HEK293 (cell line): ENCODE measurements around the gene SARS1.

Experiments
- CTCF ChIA-PET: fragments of 350-600 bp; formaldehyde crosslinking; extraction: SDS; loops from one replicate; lab custom pipeline; 2021; ENCODE audit warnings: antibody characterized with exemption; lab: Yijun Ruan, JAX
- POLR2A ChIA-PET: fragments of 300-600 bp; formaldehyde crosslinking; extraction: SDS; loops from one replicate; lab custom pipeline; 2020; ENCODE audit warnings: antibody characterized with exemption, inconsistent platforms; lab: Yijun Ruan, JAX
- H3K27ac ChIP-seq: fragments of 200-500 bp; sonication (Bioruptor generic); 2 replicates; pipeline ENCODE4 v1.5.1; 2014; ENCODE audit warnings: low read depth, low read length, control low read depth, inconsistent platforms; ENCODE audit errors: extremely low read depth
- H3K36me3 ChIP-seq, 2 experiments: fragments of 200-500 bp in 1 of 2; sonication (Bioruptor generic) in 1 of 2; 1 replicate in 1 of 2; 2 replicates in 1 of 2; pipeline ENCODE4 v1.5.1; 2014 to 2017; ENCODE audit warnings: inconsistent platforms in 2 of 2, low read length in 2 of 2; ENCODE audit not compliant: control insufficient read depth in 2 of 2, insufficient read depth in 1 of 2
- H3K4me1 ChIP-seq: fragments of 200-500 bp; sonication (Bioruptor generic); 2 replicates; pipeline ENCODE4 v1.5.1; 2014; ENCODE audit warnings: mild to moderate bottlenecking, low read length, inconsistent platforms; ENCODE audit not compliant: control insufficient read depth, insufficient read depth
- H3K4me3 ChIP-seq: 2 replicates; pipeline ENCODE4 v1.5.1; 2011; ENCODE audit warnings: low read depth, mild to moderate bottlenecking, control low read depth, low read length, moderate library complexity
- H3K9me3 ChIP-seq: fragments of 200-500 bp; sonication (Bioruptor generic); 2 replicates; pipeline ENCODE4 v1.5.1; 2014; ENCODE audit warnings: low read depth, low read length, inconsistent platforms; ENCODE audit not compliant: control insufficient read depth, insufficient read depth
- EGR2 ChIP-seq: fragments of 450-650 bp; formaldehyde crosslinking; IDR thresholded peaks from 2 replicates; pipeline ENCODE4 v1.5.1; 2016; ENCODE audit warnings: low read depth, missing biosample characterization, missing genetic modification characterization
- GLIS1 ChIP-seq: fragments of 450-650 bp; formaldehyde crosslinking; IDR thresholded peaks from 2 replicates; pipeline ENCODE4 v1.5.1; 2016; ENCODE audit warnings: missing biosample characterization, missing genetic modification characterization
- KLF10 ChIP-seq: fragments of 450-650 bp; IDR thresholded peaks from 2 replicates; pipeline ENCODE4 v1.5.1; 2018; ENCODE audit warnings: missing biosample characterization, mild to moderate bottlenecking, missing genetic modification characterization
- MZF1 ChIP-seq: fragments of 450-650 bp; formaldehyde crosslinking; IDR thresholded peaks from 2 replicates; pipeline ENCODE4 v1.5.1; 2017; ENCODE audit warnings: missing biosample characterization, missing genetic modification characterization, borderline replicate concordance
- PRDM2 ChIP-seq: fragments of 450-650 bp; formaldehyde crosslinking; IDR thresholded peaks from 2 replicates; pipeline ENCODE4 v1.5.1; 2016; ENCODE audit warnings: missing biosample characterization, missing genetic modification characterization, borderline replicate concordance
- SALL2 ChIP-seq: fragments of 450-650 bp; formaldehyde crosslinking; IDR thresholded peaks from 2 replicates; pipeline ENCODE4 v1.5.0; 2017; ENCODE audit warnings: missing biosample characterization, mild to moderate bottlenecking, missing genetic modification characterization, borderline replicate concordance
- SCRT2 ChIP-seq: fragments of 450-650 bp; formaldehyde crosslinking; IDR thresholded peaks from 2 replicates; pipeline ENCODE4 v1.5.1; 2016; ENCODE audit warnings: missing biosample characterization, missing genetic modification characterization
- SP2 ChIP-seq: fragments of 450-650 bp; formaldehyde crosslinking; IDR thresholded peaks from 2 replicates; pipeline ENCODE4 v1.5.1; 2016; ENCODE audit warnings: missing biosample characterization, missing genetic modification characterization
- SP3 ChIP-seq: fragments of 450-650 bp; formaldehyde crosslinking; IDR thresholded peaks from 2 replicates; pipeline ENCODE4 v1.5.1; 2016; ENCODE audit warnings: missing biosample characterization, missing genetic modification characterization
- ZFHX2 ChIP-seq: fragments of 450-650 bp; formaldehyde crosslinking; conservative IDR thresholded peaks from 2 replicates; pipeline ENCODE4 v1.5.1; 2016; ENCODE audit warnings: missing biosample characterization, missing genetic modification characterization
- ZNF146 ChIP-seq: fragments of 450-650 bp; formaldehyde crosslinking; IDR thresholded peaks from 2 replicates; pipeline ENCODE4 v1.5.1; 2016; ENCODE audit warnings: missing biosample characterization, missing genetic modification characterization
- ZNF175 ChIP-seq: fragments of 450-650 bp; formaldehyde crosslinking; IDR thresholded peaks from 2 replicates; pipeline ENCODE4 v1.5.1; 2016; ENCODE audit warnings: missing biosample characterization, missing genetic modification characterization
- ZNF335 ChIP-seq: fragments of 450-650 bp; formaldehyde crosslinking; conservative IDR thresholded peaks from 2 replicates; pipeline ENCODE4 v1.5.1; 2016; ENCODE audit warnings: missing biosample characterization, missing genetic modification characterization
- ZNF366 ChIP-seq: fragments of 450-650 bp; formaldehyde crosslinking; conservative IDR thresholded peaks from 2 replicates; pipeline ENCODE4 v1.5.1; 2016; ENCODE audit warnings: missing biosample characterization, missing genetic modification characterization
- ZNF426 ChIP-seq: fragments of 450-650 bp; formaldehyde crosslinking; IDR thresholded peaks from 2 replicates; pipeline ENCODE4 v1.5.1; 2017; ENCODE audit warnings: missing biosample characterization, missing genetic modification characterization, mild to moderate bottlenecking, inconsistent platforms, moderate library complexity
- ZNF449 ChIP-seq: fragments of 450-650 bp; formaldehyde crosslinking; IDR thresholded peaks from 2 replicates; pipeline ENCODE4 v1.5.1; 2017; ENCODE audit warnings: missing biosample characterization, mild to moderate bottlenecking, missing genetic modification characterization, moderate library complexity
- ZNF473 ChIP-seq: fragments of 450-650 bp; formaldehyde crosslinking; IDR thresholded peaks from 2 replicates; pipeline ENCODE4 v1.5.1; 2017; ENCODE audit warnings: missing biosample characterization, missing genetic modification characterization
- ZNF560 ChIP-seq: fragments of 450-650 bp; formaldehyde crosslinking; IDR thresholded peaks from 2 replicates; pipeline ENCODE4 v1.5.1; 2017; ENCODE audit warnings: missing biosample characterization, missing genetic modification characterization, borderline replicate concordance
- ZNF561 ChIP-seq: fragments of 450-650 bp; IDR thresholded peaks from 2 replicates; pipeline ENCODE4 v1.5.1; 2018; ENCODE audit warnings: missing biosample characterization, missing genetic modification characterization, borderline replicate concordance
- ZNF677 ChIP-seq: fragments of 450-650 bp; IDR thresholded peaks from 2 replicates; pipeline ENCODE4 v1.5.0; 2018; ENCODE audit warnings: missing biosample characterization, mild to moderate bottlenecking, missing genetic modification characterization, moderate library complexity
- TF ChIP-seq, protein P1 (sequence below): fragments of 450-650 bp; formaldehyde crosslinking; IDR thresholded peaks from 2 replicates; pipeline ENCODE4 v1.5.1; 2016; ENCODE audit warnings: missing biosample characterization, missing genetic modification characterization
- TF ChIP-seq, protein P2 (sequence below): fragments of 450-650 bp; formaldehyde crosslinking; IDR thresholded peaks from 2 replicates; pipeline ENCODE4 v1.5.1; 2017; ENCODE audit warnings: missing biosample characterization, missing genetic modification characterization
- TF ChIP-seq, protein P3 (sequence below): fragments of 450-650 bp; formaldehyde crosslinking; IDR thresholded peaks from 2 replicates; pipeline ENCODE4 v1.5.1; 2017; ENCODE audit warnings: missing biosample characterization, missing genetic modification characterization

Gene SARS1

DNA sequence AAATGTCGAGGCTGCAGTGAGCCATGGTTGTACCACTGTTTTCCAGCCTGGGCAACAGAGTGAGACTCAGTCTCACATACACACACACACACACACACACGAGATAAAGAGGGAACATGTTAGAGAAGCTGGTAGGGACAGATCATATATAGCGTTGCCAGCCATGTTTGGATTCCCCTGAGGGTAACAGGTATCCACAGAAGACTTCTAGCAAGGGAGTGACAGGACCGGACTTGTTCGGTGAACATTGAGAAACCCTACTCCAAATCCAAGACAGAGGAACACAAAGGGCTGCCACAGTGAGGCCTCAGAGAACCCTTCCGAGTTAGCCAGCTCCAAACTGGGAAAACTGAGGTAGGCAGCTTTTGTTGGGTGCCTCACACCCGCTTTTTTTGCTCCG, 3.7 kb upstream of the SARS1 start (continued):
- TF ChIP-seq MZF1 (tag by site-specific recombination) (0 out of 2 replicates have a peak, but pooled peaks have one; percentile 21), SALL2 (tag by site-specific recombination) (no peak), SCRT2 (tag by site-specific recombination) (peak; percentile 72), ZNF146 (tag by site-specific recombination) (no peak)

- CTCF ChIA-PET = interaction anchor here (0.6 to 3.7 kb wide), 9 partner anchors 9 to 321 kb away, joined by 3 to 17 read pairs (median 4); a partner anchor contains a TSS
These were observed 334 bp upstream of the SARS1 start for GRCh38 chr1:109213345-109213823.

More at GRCh38 chr1:109213345-109213823, 334 bp upstream of the SARS1 start:
- peak overlapping the region; percentile 22 for H3K4me3 ChIP-seq
- H3K4me1 ChIP-seq = peaks cover 3% of the 10 kb centered on the region; the same call in 1 of the 2 replicates
- POLR2A ChIA-PET = interaction anchor here (0.7 to 2.6 kb wide), 8 partner anchors 8 to 212 kb away, joined by 3 to 19 read pairs (median 3); partner anchors contain the start of genes PSRC1 and WDR47
- H3K9me3 ChIP-seq = no peaks in the 10 kb centered on the region
- no peak overlapping the region for H3K27ac ChIP-seq
- H3K36me3 ChIP-seq = peaks cover 0 to 13% of the 10 kb centered on the region in 2 experiments; a peak in 1 of 3 replicates
- TF ChIP-seq ZNF175 (no peak), ZNF473 (tag by site-specific recombination) (no peak), SP2 (tag by site-specific recombination) (no peak), ZNF366 (no peak), EGR2 (tag by site-specific recombination) (peak; percentile 80), ZNF560 (no peak), ZNF449 (tag by site-specific recombination) (no peak), ZFHX2 (tag by site-specific recombination) (peak; percentile 85), GLIS1 (no peak), ZNF561 (no peak), SP3 (tag by site-specific recombination) (0 out of 2 replicates have a peak, but pooled peaks have one; percentile 82), PRDM2 (tag by site-specific recombination) (no peak), KLF10 (tag by site-specific recombination) (peak; percentile 20; the same call in 1 of the 2 replicates), ZNF426 (tag by site-specific recombination) (no peak), ZNF677 (tag by site-specific recombination) (no peak), ZNF335 (tag by site-specific recombination) (peak; percentile 35)
- TF ChIP-seq, protein P1, sequence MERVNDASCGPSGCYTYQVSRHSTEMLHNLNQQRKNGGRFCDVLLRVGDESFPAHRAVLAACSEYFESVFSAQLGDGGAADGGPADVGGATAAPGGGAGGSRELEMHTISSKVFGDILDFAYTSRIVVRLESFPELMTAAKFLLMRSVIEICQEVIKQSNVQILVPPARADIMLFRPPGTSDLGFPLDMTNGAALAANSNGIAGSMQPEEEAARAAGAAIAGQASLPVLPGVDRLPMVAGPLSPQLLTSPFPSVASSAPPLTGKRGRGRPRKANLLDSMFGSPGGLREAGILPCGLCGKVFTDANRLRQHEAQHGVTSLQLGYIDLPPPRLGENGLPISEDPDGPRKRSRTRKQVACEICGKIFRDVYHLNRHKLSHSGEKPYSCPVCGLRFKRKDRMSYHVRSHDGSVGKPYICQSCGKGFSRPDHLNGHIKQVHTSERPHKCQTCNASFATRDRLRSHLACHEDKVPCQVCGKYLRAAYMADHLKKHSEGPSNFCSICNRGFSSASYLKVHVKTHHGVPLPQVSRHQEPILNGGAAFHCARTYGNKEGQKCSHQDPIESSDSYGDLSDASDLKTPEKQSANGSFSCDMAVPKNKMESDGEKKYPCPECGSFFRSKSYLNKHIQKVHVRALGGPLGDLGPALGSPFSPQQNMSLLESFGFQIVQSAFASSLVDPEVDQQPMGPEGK (tag by site-specific recombination) = peak; percentile 63
- TF ChIP-seq, protein P2, sequence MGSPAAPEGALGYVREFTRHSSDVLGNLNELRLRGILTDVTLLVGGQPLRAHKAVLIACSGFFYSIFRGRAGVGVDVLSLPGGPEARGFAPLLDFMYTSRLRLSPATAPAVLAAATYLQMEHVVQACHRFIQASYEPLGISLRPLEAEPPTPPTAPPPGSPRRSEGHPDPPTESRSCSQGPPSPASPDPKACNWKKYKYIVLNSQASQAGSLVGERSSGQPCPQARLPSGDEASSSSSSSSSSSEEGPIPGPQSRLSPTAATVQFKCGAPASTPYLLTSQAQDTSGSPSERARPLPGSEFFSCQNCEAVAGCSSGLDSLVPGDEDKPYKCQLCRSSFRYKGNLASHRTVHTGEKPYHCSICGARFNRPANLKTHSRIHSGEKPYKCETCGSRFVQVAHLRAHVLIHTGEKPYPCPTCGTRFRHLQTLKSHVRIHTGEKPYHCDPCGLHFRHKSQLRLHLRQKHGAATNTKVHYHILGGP (tag by site-specific recombination) = no peak
- TF ChIP-seq, protein P3, sequence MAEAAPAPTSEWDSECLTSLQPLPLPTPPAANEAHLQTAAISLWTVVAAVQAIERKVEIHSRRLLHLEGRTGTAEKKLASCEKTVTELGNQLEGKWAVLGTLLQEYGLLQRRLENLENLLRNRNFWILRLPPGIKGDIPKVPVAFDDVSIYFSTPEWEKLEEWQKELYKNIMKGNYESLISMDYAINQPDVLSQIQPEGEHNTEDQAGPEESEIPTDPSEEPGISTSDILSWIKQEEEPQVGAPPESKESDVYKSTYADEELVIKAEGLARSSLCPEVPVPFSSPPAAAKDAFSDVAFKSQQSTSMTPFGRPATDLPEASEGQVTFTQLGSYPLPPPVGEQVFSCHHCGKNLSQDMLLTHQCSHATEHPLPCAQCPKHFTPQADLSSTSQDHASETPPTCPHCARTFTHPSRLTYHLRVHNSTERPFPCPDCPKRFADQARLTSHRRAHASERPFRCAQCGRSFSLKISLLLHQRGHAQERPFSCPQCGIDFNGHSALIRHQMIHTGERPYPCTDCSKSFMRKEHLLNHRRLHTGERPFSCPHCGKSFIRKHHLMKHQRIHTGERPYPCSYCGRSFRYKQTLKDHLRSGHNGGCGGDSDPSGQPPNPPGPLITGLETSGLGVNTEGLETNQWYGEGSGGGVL (tag by site-specific recombination) = no peak
- TF ChIP-seq, all 188 proteins: peak for 6
